HepG2 (cell line): Measurements from ENCODE around the gene GSKIP. TPM values are rescaled to one million over a fixed set of nuclear protein-coding genes. Genes with fewer than 3 reads are reported as not detected.

Experiments used
- FOXO4 ChIP-seq: sonication (generic); formaldehyde crosslinking; conservative IDR thresholded peaks from 2 replicates; pipeline ENCODE4 v1.8.1; 2023; ENCODE audit warnings: missing genetic modification reagents
- GPBP1L1 ChIP-seq: sonication (generic); formaldehyde crosslinking; IDR thresholded peaks from 2 replicates; pipeline ENCODE4 v1.5.0; 2020; ENCODE audit warnings: mild to moderate bottlenecking, missing genetic modification reagents
- HIVEP1 ChIP-seq: sonication (generic); formaldehyde crosslinking; IDR thresholded peaks from 2 replicates; pipeline ENCODE4 v1.4.0; 2020; ENCODE audit warnings: mild to moderate bottlenecking, missing genetic modification reagents
- KDM4B ChIP-seq: sonication (generic); formaldehyde crosslinking; IDR thresholded peaks from 2 replicates; pipeline ENCODE4 v1.4.0; 2020; ENCODE audit warnings: missing genetic modification reagents
- KDM5A ChIP-seq: fragments of 200-600 bp; sonication (generic); IDR thresholded peaks from 2 replicates; pipeline ENCODE4 v1.7.0; 2018; ENCODE audit warnings: antibody characterized with exemption, mild to moderate bottlenecking, low read length, borderline replicate concordance
- KLF11 ChIP-seq: IDR thresholded peaks from 2 replicates; pipeline ENCODE4 v1.6.1; 2016; ENCODE audit warnings: missing compliant biosample characterization
- LCORL ChIP-seq, 2 experiments: fragments of 450-650 bp in 1 of 2; sonication (generic) in 1 of 2; formaldehyde crosslinking in 1 of 2; IDR thresholded peaks; 2 replicates each; pipeline versions ENCODE4 v1.5.0 to v1.6.1; 2017 to 2020; ENCODE audit warnings: antibody characterized with exemption in 1 of 2, missing genetic modification reagents in 1 of 2
- TGIF2 ChIP-seq: IDR thresholded peaks from 2 replicates; pipeline ENCODE4 v1.6.1; 2016; ENCODE audit warnings: control low read depth, missing compliant biosample characterization
- ZNF33B ChIP-seq: sonication (generic); formaldehyde crosslinking; IDR thresholded peaks from 2 replicates; pipeline ENCODE4 v1.5.1; 2020; ENCODE audit warnings: mild to moderate bottlenecking, missing genetic modification reagents
- ZNF687 ChIP-seq: sonication (generic); formaldehyde crosslinking; IDR thresholded peaks from 2 replicates; pipeline ENCODE4 v1.5.1; 2020; ENCODE audit warnings: mild to moderate bottlenecking, missing genetic modification reagents, moderate library complexity
- ZNF746 ChIP-seq: sonication (generic); formaldehyde crosslinking; IDR thresholded peaks from 2 replicates; pipeline ENCODE4 v1.8.0; 2022; ENCODE audit warnings: mild to moderate bottlenecking, missing genetic modification reagents
- polyA plus RNA-seq, 8 experiments: library from polyadenylated mRNA; depleted of rRNA in 3 of 8; stranded (reverse) in 7 of 8; unstranded in 1 of 8; fragments of >200 nt; fragmentation: Illumina TruSeq in 4 of 8; extraction: Trizol in 4 of 8; gene quantifications; 2 replicates each; pipeline versions ENCODE4 v1.2.1 to v1.2.3, GENCODE V29; 2011 to 2016; ENCODE audit warnings: low read depth in 4 of 8, missing spikeins in 1 of 8, mixed read lengths in 1 of 8; ENCODE audit not compliant: insufficient read depth in 1 of 8
- total RNA-seq, 5 experiments: library from RNA; depleted of rRNA; stranded (reverse); fragments of >200 nt; fragmentation: Illumina TruSeq; extraction: Trizol; gene quantifications; 2 replicates each; pipeline ENCODE4 v1.2.3, GENCODE V29; 2016; ENCODE audit warnings: low read depth in 1 of 5

The GSKIP gene
- total and polyA plus RNA-seq, 2 of the 13 experiments (the other 11 are each of a cell fraction or from before 2014, with no cell fraction given), result 12.5 to 27.3 TPM

- no peak for TF ChIP-seq ZNF687 (CRISPR knock-in tag)
- no peak for TF ChIP-seq TGIF2 (CRISPR knock-in tag)
- no peak for TF ChIP-seq ZNF33B
- TF ChIP-seq KDM4B, result no peak
- TF ChIP-seq GPBP1L1, result no peak
- no peak for TF ChIP-seq ZNF746 (CRISPR knock-in tag)
- no peak for TF ChIP-seq HIVEP1 (CRISPR knock-in tag)
- no peak for TF ChIP-seq KDM5A
- no peak for TF ChIP-seq FOXO4 (CRISPR knock-in tag)
- TF ChIP-seq LCORL (IDR thresholded peaks at IDR 0.05), result no peak
- no peak for TF ChIP-seq LCORL (CRISPR knock-in tag; IDR thresholded peaks at IDR 0.05)
- TF ChIP-seq KLF11 (CRISPR knock-in tag), result no peak
Observed at GRCh38 chr14:96324219-96324618, 39.1 kb upstream of the GSKIP start (continued).
